Measurements from ENCODE around the gene TGM6. TPM values are rescaled to one million over a fixed set of nuclear protein-coding genes. Genes with fewer than 3 reads are reported as not detected.

Gene TGM6
- total RNA-seq, 1 donor from 2014 or later, result not detected

GRCh38 chr20:2340823-2341222 is 39.9 kb upstream of the TGM6 start:
- no peak for TF ChIP-seq CTCF (IDR thresholded peaks at IDR 0.05; ENCODE audit: unreplicated experiment)
- Mint-ChIP-seq H3K27me3 (ENCODE audit: low read depth) (no peaks in the 10 kb centered on the region), H3K4me1 (no peaks in the 10 kb centered on the region), H3K9me3 (no peaks in the 10 kb centered on the region), H3K36me3 (no peaks in the 10 kb centered on the region), H3K27ac (no peak overlapping the region), H3K4me3 (no peak overlapping the region)
- DNase-seq (ENCODE audit: low spot score in 2 of 2, unreplicated experiment in 2 of 2), result no peak

GRCh38 chr20:2341336-2341735 is 39.4 kb upstream of the TGM6 start:
- H3K27me3 Mint-ChIP-seq (ENCODE audit: low read depth), result no peaks in the 10 kb centered on the region

DNA sequence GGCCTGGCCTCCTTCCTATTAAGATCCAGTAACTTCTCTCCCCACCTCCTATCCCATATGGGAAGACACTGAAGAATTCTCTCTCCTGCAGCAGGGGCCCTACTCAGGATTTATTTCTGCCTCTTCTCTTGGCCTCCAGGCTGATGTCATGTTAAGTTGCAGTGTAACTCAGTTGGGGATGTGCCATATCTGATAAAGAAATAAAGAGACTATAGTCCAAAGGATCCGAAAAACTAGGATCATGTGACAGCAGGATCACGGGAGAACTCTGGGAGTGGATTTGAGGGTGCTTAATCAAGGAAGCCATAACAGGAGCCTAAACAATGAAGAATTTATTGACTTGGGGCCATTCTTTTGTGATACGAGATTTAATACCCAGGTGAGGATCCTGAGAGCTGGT is 38.5 kb upstream of the TGM6 start:
- no peak overlapping the region for H3K27ac Mint-ChIP-seq
- no peak for DNase-seq (ENCODE audit: low spot score in 2 of 2, unreplicated experiment in 2 of 2)
- H3K27me3 Mint-ChIP-seq (ENCODE audit: low read depth), result no peaks in the 10 kb centered on the region
- H3K36me3 Mint-ChIP-seq, result no peaks in the 10 kb centered on the region
- TF ChIP-seq CTCF (IDR thresholded peaks at IDR 0.05; ENCODE audit: unreplicated experiment), result no peak
- no peaks in the 10 kb centered on the region for H3K9me3 Mint-ChIP-seq
- H3K4me3 Mint-ChIP-seq, result no peak overlapping the region
- no peaks in the 10 kb centered on the region for H3K4me1 Mint-ChIP-seq

More at GRCh38 chr20:2341336-2341735, 39.4 kb upstream of the TGM6 start:
- Mint-ChIP-seq H3K27ac (no peak overlapping the region), H3K4me1 (no peaks in the 10 kb centered on the region), H3K9me3 (no peaks in the 10 kb centered on the region), H3K4me3 (no peak overlapping the region), H3K36me3 (no peaks in the 10 kb centered on the region)
- DNase-seq (ENCODE audit: low spot score in 2 of 2, unreplicated experiment in 2 of 2), result no peak
- TF ChIP-seq CTCF (IDR thresholded peaks at IDR 0.05; ENCODE audit: unreplicated experiment), result no peak

DNA sequence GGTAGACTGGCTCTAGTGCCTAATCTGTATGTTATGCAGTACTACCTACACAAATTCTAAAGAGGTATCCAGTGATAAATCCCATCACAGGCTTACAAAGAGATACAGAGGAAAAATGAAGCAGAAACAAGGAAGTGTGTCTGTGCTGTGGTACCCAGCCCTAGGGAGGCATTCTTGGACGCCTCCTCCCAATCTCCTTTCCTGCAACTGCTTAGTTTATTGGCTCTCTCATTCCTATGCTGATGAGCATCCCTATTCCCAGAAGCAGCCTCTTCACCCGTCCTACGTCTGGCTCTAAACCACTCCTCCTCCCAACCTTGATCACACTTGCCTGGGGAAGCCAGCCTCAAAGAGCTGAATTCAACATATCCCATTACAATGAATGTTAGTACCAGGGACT is 34.5 kb upstream of the TGM6 start:
- H3K36me3 Mint-ChIP-seq, result no peaks in the 10 kb centered on the region
- TF ChIP-seq CTCF (IDR thresholded peaks at IDR 0.05; ENCODE audit: unreplicated experiment), result no peak
- H3K27me3 Mint-ChIP-seq (ENCODE audit: low read depth), result no peaks in the 10 kb centered on the region
- H3K9me3 Mint-ChIP-seq, result no peaks in the 10 kb centered on the region
- H3K27ac Mint-ChIP-seq, result peak overlapping the region; percentile 8
- peaks cover 15% of the 10 kb centered on the region for H3K4me1 Mint-ChIP-seq
- no peak overlapping the region for H3K4me3 Mint-ChIP-seq
- DNase-seq (ENCODE audit: low spot score in 2 of 2, unreplicated experiment in 2 of 2), result no peak

- no peak overlapping the region for H3K27ac Mint-ChIP-seq
- no peak overlapping the region for H3K4me3 Mint-ChIP-seq
- no peak for TF ChIP-seq CTCF (IDR thresholded peaks at IDR 0.05; ENCODE audit: unreplicated experiment)
These were observed 32.4 kb upstream of the TGM6 start for GRCh38 chr20:2348336-2348735.

GRCh38 chr20:2349801-2350200 is 30.9 kb upstream of the TGM6 start:
- Mint-ChIP-seq H3K4me3 (no peak overlapping the region), H3K36me3 (no peaks in the 10 kb centered on the region), H3K27ac (no peak overlapping the region), H3K27me3 (ENCODE audit: low read depth) (no peaks in the 10 kb centered on the region), H3K4me1 (peaks cover 17% of the 10 kb centered on the region), H3K9me3 (peaks cover 14% of the 10 kb centered on the region)
- DNase-seq (ENCODE audit: low spot score in 2 of 2, unreplicated experiment in 2 of 2), result no peak
- no peak for TF ChIP-seq CTCF (IDR thresholded peaks at IDR 0.05; ENCODE audit: unreplicated experiment)

More at GRCh38 chr20:2348336-2348735, 32.4 kb upstream of the TGM6 start:
- no peaks in the 10 kb centered on the region for H3K36me3 Mint-ChIP-seq
- H3K27me3 Mint-ChIP-seq (ENCODE audit: low read depth), result no peaks in the 10 kb centered on the region
- peaks cover 17% of the 10 kb centered on the region for H3K4me1 Mint-ChIP-seq
- no peak for DNase-seq (ENCODE audit: low spot score in 2 of 2, unreplicated experiment in 2 of 2)
- H3K9me3 Mint-ChIP-seq, result peaks cover 3% of the 10 kb centered on the region

All from mesothelial cell of epicardium (in vitro differentiated cells).